Sigmoid colon (tissue), 4 donors: Measurements from ENCODE around the gene TSPAN5.

Experiments
- CTCF ChIP-seq, 4 experiments: fragments of 450-650 bp in 3 of 4; fragments of 200-600 bp in 1 of 4; IDR thresholded peaks; one replicate each; pipeline ENCODE4 v1.5.1; 2016 to 2019; ENCODE audit warnings: antibody characterized with exemption in 4 of 4, mild to moderate bottlenecking in 3 of 4, moderate library complexity in 2 of 4
- EP300 ChIP-seq, 4 donors: sonication (generic); formaldehyde crosslinking; IDR thresholded peaks; one replicate each; pipeline ENCODE4 v1.6.1; 2017; ENCODE audit warnings: antibody characterized with exemption in 4 of 4
- POLR2A ChIP-seq, 2 donors: fragments of 450-650 bp; IDR thresholded peaks; one replicate each; pipeline ENCODE4 v1.6.1; 2016; ENCODE audit warnings: antibody characterized with exemption in 2 of 2, mild to moderate bottlenecking in 2 of 2, moderate library complexity in 2 of 2
- POLR2AphosphoS5 ChIP-seq, 4 donors: sonication (generic); formaldehyde crosslinking; IDR thresholded peaks; one replicate each; pipeline ENCODE4 v1.6.1; 2017; ENCODE audit warnings: antibody characterized with exemption in 4 of 4

- no peak for TF ChIP-seq POLR2A (IDR thresholded peaks at IDR 0.05)
- TF ChIP-seq CTCF (IDR thresholded peaks at IDR 0.05) = no peak
- no peak for TF ChIP-seq POLR2AphosphoS5 (IDR thresholded peaks at IDR 0.05)
- TF ChIP-seq EP300 (IDR thresholded peaks at IDR 0.05) = no peak
These were observed 150.2 kb downstream of the TSPAN5 start for GRCh38 chr4:98508248-98508647.
